KOPT-K1 (cell line): ENCODE results near the gene UCHL5.

Source experiments
- H3K27ac ChIP-seq: fragments of 200-600 bp; sonication (generic); 2 replicates; pipeline ENCODE4 v1.5.1; 2016; ENCODE audit warnings: antibody characterized with exemption, mild to moderate bottlenecking, low read depth, low read length; ENCODE audit not compliant: poor library complexity, severe bottlenecking
- H3K36me3 ChIP-seq: fragments of 200-600 bp; sonication (generic); 2 replicates; pipeline ENCODE4 v1.5.1; 2017; ENCODE audit warnings: antibody characterized with exemption, mild to moderate bottlenecking, low read length, moderate library complexity; ENCODE audit not compliant: insufficient read depth
- H3K9me3 ChIP-seq: fragments of 200-600 bp; sonication (generic); 2 replicates; pipeline ENCODE4 v1.5.1; 2017; ENCODE audit warnings: antibody characterized with exemption, low read length, mild to moderate bottlenecking; ENCODE audit not compliant: insufficient read depth, poor library complexity, severe bottlenecking

UCHL5 gene, protein sequence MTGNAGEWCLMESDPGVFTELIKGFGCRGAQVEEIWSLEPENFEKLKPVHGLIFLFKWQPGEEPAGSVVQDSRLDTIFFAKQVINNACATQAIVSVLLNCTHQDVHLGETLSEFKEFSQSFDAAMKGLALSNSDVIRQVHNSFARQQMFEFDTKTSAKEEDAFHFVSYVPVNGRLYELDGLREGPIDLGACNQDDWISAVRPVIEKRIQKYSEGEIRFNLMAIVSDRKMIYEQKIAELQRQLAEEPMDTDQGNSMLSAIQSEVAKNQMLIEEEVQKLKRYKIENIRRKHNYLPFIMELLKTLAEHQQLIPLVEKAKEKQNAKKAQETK

DNA sequence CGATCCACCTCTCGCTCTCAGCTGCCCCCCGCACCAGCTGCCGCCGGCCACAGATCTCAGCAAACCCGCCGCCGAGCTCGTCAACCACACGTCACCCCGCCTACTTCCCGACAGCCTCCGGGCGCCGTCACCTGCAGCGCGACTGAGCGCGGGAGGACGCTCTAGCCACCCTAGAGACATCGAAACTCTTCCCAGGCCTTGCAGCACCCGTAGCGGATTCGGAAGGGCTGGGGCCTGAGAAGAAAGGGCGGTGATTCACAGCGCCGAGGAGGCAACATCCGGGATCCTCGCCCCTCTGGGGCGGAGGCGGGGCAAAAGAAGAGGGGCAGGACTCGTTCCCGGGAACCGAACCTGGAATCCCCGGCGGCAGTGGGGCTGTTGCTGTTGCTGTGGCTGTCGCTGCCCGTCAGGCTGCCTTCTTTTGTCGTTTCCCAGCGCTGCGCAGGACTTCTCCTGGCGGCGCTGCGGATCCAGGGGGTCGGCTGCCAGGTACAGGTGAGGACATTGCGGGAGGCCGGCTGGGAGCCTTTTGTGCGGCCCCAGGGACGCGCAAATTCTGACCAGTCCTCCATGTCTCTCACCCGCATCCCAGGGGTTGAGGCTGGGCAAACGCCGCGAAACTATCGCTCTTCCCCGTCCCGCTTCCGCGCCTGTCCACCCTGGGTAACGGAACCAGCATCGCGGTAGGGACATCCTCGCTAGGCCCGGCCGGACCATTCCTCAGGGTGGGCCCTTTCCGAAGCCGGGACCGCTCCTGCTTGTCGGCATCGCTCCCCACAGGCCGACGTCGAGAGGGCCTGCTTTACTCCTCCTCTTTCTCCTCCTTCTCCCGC, at the start of gene UCHL5, which contains the start of gene RO60:
UCHL5 (minus strand) TSS at position 79 of the 833 bp plus-strand sequence. CDS start 100 bp downstream, outside the sequence.
RO60 (plus strand) TSS at position 331 of the 833 bp plus-strand sequence. CDS start 9,443 bp downstream, outside the sequence.
- peak within 1 kb of the TSS; percentile 88 for H3K27ac ChIP-seq
- H3K9me3 ChIP-seq, result no peaks in the 10 kb centered on the region
- H3K36me3 ChIP-seq, result peaks cover 9% of the 10 kb centered on the region; the same call in 1 of the 2 replicates

DNA sequence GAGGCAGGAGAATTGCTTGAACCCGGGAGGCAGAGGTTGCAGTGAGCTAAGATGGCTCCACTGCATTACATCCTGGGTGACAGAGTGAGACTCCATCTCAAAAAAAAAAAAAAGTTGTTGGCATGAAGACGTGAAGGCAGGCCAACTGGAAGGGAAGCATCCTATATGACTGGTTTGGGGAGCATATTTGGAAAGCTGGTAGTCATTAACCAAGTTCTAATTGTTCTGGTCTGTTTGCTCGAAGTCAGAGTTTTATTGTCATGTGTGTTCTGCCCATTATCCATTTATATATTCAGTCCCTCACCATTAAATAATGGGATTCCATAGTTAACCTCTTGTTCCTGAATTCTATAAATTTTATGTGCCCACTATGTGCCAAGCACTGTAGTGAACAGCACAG, 49.3 kb upstream of the UCHL5 start:
- H3K27ac ChIP-seq, result no peak overlapping the region
- H3K9me3 ChIP-seq, result no peaks in the 10 kb centered on the region
- no peaks in the 10 kb centered on the region for H3K36me3 ChIP-seq

DNA sequence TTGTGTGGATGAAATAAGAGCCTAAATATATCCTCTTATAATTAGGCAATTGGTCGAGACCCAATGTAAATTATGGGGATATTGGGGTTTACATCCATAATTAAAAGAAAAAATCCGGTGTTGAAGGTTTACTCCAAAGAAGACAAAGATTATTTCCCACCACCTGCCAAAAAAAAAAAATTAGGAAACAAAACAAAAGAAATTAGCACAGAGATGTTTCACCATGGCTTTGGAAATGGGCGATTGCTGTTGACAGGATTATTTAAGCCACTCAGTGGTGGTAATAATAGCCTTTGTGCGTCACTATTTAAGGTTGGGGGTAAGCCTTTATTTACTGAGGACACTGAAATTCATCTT, 46.6 kb upstream of the UCHL5 start:
- peak overlapping the region; percentile 39 for H3K27ac ChIP-seq
- H3K9me3 ChIP-seq, result no peaks in the 10 kb centered on the region
- H3K36me3 ChIP-seq, result no peaks in the 10 kb centered on the region

DNA sequence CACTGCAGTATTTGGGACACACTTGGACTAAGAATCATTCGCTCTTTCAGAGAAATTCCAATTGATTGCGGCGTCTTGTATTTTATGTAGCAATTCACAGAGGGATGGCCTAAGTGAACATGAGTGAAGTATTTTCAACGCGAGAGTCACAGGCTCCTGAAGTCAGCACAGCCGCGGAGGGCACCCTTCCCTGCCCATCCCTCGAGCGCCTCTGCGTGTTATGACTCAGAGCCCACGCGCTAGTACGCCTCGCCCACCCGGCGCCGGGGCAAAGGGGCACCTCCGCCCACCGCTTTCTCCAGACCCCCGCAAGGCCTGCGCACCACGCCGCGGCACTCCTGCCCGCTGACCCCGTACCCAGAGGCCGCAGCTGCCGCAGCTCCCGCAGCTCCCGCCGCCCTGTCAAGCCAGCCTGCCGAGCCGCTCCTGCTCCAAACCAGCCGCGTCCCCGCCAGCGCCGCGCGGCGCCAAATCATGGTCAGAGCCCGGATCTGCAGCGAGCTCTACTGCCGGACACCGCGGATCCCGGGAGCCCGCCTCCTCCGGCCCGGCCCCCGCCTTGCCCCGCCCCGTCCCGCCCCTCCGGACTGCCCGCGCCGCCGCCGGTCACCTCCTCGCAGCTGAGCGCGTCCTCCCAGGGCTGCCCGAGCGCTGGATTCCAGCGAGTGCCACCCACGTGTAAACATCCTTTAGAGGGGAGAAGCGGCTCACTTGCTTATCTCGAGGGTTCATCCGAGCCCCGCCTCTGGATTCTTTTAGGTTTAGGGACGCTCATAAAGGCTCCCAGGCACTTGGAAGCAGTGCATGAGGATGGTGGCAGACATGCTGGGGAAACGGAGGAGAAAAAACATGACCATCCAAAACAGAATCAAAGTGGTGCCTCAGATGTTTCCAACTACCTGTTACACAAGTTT, 46.0 kb upstream of the UCHL5 start, which contains the start of gene GLRX2:
GLRX2 (minus strand) TSS at position 508 of the 914 bp plus-strand sequence; CDS start at position 476, 32 bp downstream.
- peaks cover 5% of the 10 kb centered on the region; the same call in 1 of the 2 replicates for H3K36me3 ChIP-seq
- no peaks in the 10 kb centered on the region for H3K9me3 ChIP-seq
- H3K27ac ChIP-seq, result peak within 1 kb of the TSS; percentile 39

DNA sequence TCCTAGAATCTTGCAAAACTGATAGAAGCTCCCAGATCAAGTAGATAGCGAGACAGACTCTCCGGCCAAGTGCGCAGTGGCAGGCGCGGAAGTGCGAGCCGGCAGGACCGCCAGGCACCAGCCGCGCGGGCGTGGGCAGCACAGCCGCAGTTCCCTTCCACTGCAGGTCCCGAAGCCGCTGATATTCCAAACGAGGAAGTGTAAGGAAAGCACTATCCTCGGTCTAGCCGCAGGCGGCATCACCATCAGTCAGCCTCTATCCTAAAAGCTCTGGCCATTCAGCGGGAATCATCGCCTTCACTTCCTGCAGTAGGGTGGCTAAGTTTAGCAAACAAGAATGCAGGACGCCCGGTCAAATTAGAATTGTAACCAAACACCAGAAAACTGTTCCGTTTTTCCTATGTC, 45.3 kb upstream of the UCHL5 start:
- Histone ChIP-seq H3K9me3 (no peaks in the 10 kb centered on the region), H3K36me3 (peaks cover 10% of the 10 kb centered on the region; the same call in 1 of the 2 replicates), H3K27ac (peak overlapping the region; percentile 39)

DNA sequence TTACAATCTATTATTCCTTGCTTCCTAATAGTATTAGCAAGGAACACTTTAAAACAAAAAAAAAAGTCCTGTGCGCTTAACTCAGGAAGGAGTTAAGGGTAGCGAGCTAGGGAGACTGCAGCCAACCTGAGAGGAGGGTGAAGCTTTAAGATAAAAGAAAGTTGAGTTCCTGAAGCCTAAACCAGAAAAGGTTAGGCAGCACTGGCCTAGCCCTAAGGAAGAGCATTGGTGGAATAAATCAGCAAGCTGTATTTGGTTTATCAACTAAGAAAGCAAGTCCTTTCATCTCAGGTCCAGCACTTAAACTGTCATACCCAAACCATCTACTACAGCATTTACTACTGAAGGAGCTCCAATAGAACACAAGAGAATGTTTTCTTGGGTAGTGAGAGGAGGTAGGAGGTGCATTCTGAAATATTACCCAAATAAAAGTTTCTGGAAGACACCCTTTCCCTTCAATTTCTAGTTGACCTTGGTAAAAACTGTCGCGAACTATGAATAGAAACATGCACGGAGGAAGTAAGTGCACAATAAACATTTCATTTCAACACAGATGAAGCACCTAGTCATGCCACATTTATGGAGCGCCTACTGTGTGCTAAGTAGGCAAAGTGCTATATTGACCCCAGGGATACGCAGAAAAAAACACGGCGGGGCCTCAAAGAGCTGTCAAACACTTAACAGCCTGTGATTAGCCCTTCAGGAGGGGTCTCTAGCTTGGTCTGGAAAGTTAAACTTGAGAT, 44.8 kb upstream of the UCHL5 start:
- Histone ChIP-seq H3K9me3 (no peaks in the 10 kb centered on the region), H3K27ac (no peak overlapping the region), H3K36me3 (peaks cover 14% of the 10 kb centered on the region; the same call in 1 of the 2 replicates)

DNA sequence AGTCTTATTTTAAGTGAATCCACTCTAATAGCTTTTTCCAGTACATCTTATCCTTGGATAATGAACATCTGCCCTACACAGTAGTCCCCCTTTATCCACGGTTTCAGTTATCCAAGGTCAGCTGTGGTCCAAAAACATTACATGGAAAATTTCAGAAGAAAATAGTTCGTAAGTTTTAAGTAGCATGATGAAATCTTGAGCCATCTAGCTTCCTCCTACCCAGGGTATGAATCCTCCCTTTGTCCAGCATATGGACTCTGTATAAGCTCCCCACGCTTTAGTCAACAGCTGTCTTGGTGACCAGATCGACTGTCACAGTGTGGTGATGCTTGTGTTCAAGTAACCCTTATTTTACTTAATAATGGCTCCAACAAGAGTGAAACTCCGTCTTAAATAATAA, 43.5 kb upstream of the UCHL5 start:
- Histone ChIP-seq H3K27ac (no peak overlapping the region), H3K9me3 (no peaks in the 10 kb centered on the region), H3K36me3 (peaks cover 25% of the 10 kb centered on the region)

DNA sequence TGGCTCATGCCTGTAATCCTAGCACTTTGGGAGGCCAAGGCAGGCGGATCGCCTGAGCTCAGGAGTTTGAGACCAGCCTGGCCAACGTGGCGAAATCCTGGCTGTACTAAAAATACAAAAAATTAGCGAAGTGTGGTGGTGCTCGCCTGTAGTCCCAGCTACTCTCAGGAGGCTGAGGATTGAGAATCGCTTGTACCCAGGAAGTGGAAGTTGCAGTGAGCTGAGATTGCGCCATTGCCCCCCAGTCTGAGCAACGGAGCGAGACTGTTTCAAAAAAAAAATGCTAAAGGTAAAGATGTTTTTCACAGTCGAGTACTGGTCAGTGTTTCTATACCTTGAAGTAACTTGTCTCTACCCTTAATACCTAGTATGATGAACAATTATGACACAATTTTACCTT, 35.0 kb upstream of the UCHL5 start:
- Histone ChIP-seq H3K36me3 (peaks cover 75% of the 10 kb centered on the region), H3K27ac (no peak overlapping the region), H3K9me3 (no peaks in the 10 kb centered on the region)

DNA sequence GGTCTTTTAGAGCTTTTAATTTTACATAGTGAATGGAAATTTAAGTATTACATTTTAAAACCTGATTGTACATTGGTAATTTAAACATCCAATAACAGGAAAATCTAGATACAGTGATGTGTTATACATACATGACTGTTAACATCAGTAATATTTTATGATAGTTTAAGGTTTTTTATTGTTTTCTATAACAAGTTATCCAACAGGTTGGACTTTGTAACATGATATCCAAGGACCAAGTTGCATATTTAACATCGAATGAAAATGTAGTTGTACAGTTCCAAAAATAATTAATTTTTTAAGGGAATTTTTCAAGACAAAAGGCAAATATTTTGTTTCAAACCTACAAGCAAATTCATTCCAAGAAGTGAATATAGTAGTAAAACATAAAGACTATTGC, 31.7 kb upstream of the UCHL5 start:
- Histone ChIP-seq H3K9me3 (no peaks in the 10 kb centered on the region), H3K36me3 (peaks cover 61% of the 10 kb centered on the region), H3K27ac (no peak overlapping the region)

DNA sequence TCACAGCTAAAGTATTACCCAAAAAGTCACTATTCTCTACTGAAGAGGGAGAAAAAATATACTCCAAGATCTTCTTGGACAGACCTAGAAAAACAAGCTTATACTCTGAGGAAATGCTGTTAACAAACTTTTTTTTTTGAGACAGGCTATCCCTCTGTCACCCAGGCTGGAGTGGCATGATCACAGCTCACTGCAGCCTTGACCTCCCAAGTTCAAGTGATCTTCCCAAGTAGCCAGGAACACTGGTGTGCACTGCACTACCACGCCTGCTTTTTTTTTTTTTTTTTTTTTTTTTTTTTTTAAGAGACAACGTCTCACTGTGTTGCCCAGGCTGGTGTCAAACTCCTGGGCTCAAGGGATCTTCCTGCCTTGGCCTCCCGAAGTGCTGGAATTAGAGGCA, 28.7 kb upstream of the UCHL5 start:
- H3K9me3 ChIP-seq, result no peaks in the 10 kb centered on the region
- peaks cover 64% of the 10 kb centered on the region for H3K36me3 ChIP-seq
- no peak overlapping the region for H3K27ac ChIP-seq

DNA sequence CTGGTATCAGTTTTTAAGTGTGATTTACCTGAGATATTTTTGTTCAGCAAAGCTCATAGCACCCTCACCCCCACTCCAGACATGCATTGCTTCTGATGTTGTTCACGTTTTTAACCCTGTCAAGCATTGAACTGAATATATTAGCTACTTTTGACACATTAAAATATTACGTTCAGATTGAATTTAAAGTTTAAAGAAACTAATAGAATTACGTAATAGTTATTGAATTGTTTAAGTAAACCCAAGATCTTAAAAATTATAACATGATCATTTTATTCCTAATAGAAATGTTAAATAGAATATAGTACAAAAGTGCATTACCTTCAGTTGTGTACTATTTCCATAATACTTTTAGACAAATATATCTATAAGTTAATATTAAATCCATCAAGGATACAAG, 27.2 kb upstream of the UCHL5 start:
- H3K36me3 ChIP-seq, result peaks cover 77% of the 10 kb centered on the region
- no peak overlapping the region for H3K27ac ChIP-seq
- peaks cover 5% of the 10 kb centered on the region for H3K9me3 ChIP-seq

DNA sequence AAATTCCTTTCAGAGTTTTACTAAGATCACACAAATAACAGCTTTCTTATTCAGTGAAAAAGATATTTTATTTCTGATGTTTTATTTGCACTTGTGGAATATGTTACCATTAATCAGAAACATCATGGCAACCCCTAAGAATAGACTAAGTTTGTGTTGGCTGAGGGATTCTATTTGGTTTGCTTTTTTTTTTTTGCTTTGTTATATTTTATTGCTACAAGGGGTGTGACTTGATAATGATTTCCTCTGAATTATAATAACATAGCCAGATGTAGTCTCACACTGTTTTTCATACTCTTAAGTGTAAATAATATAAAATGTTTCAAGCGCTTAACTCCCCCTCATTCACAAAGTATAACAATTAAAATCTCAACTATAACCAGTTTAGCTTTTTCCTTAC, 26.1 kb upstream of the UCHL5 start:
- Histone ChIP-seq H3K9me3 (peaks cover 5% of the 10 kb centered on the region), H3K27ac (no peak overlapping the region), H3K36me3 (peaks cover 77% of the 10 kb centered on the region)

DNA sequence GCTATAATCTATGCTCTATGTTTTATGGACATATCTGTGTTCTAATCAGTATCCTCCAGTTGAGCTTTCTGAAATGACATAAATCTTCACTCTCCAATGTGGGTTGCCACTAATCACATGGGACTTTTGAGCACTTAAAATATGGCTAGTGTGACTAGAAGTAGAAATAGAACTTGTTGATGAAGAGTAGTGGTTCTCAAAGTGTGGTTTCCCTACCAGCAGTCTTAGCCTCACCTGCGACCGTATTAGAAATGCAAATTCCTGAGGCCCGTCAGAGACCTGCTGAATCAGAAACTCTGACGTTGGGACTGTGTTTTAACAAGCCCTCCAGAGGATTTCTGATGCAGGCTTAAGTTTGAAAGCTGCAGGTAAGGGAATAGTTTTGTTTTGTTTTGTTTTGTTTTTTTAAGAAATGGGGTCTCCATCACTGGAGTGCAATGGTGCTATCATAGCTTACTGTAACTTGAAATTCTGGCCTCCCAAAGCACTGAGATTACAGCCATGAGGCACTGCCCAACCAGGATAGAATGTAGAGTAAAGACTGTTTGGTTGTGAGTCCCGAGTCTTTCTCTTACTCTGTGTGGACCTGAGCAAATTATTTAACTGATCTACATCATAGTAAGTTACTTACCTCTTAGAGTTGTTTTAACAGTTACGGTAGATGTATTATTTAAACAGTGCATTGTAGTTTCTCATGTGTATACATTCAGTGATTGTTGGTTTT, 24.4 kb upstream of the UCHL5 start:
- H3K36me3 ChIP-seq, result peaks cover 83% of the 10 kb centered on the region
- H3K27ac ChIP-seq, result no peak overlapping the region
- H3K9me3 ChIP-seq, result peaks cover 15% of the 10 kb centered on the region
